ENCODE data around the gene ARHGAP25.
A peak's percentile ranks its signal among the peaks of the same experiment; 100 is the strongest.

ARHGAP25 gene

GRCh38 chr2:68742626-68743415 is 8.2 kb downstream of the ARHGAP25 start:
- DNase-seq (ENCODE audit: low read depth, low spot score), result no peak

DNA sequence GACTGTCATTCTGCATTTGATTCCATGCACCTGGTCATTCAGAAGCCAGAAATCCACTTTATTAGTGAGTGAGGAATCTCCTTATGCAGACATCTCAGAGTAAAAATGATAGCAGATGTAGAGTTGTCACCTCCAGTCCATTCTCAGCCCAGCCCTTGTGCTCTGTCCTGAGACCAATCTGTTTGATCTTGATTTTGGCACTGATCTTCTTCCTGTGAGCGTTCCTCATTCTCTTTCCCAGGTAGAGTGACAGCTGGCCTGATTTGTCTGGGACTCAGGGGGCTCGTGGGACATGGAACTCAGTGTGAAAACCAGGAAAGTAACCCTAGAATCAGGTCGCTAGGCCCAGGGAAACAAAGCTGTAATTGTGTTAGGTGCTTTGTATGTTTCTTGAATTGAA is 8.9 kb downstream of the ARHGAP25 start:
- no peak for DNase-seq (ENCODE audit: low read depth, low spot score)

GRCh38 chr2:68744366-68744912 is 9.8 kb downstream of the ARHGAP25 start:
- no peak for DNase-seq (ENCODE audit: low read depth, low spot score)

- no peak for DNase-seq (ENCODE audit: low read depth, low spot score)
Observed at GRCh38 chr2:68745006-68745405, 10.4 kb downstream of the ARHGAP25 start.

DNA sequence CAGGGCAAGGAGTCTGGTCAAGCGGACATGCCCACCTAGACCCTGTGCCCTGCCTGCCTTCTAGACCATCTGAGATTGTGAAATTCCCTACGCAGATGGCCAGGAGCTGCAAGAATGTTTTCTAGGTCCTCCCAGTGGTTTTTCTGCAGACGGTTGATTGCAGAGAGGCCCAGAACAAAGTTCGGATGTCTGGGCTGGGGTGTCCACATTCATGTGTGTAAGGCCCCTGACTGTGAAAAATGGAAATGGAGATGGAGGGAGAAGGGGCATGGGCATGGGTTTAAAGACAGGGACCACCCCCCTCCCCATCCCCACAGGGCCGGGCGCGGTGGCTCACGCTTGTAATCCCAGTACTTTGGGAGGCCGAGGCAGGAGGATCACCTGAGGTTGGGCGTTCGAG is 11.8 kb downstream of the ARHGAP25 start:
- DNase-seq (ENCODE audit: low read depth, low spot score), result no peak

DNA sequence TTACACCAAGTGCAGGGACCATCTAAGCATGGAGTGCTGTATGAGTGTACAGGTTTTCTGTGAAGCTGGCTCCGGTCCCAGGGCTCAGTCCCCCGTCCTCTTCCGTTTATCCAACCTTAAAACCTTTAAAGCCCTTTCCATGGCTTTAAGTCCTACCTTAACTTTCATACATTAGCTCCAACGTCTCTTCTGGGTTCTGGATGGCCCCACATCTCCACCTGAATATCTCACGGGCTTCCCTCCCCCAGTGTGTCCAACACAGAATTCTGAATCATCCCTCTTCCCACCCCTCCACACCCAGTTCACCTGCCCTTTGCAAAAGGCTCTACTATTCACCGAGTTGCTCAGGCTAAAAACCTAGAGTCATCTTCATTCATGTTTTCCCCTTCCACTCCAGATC is 12.8 kb downstream of the ARHGAP25 start:
- DNase-seq (ENCODE audit: low read depth, low spot score), result no peak

DNA sequence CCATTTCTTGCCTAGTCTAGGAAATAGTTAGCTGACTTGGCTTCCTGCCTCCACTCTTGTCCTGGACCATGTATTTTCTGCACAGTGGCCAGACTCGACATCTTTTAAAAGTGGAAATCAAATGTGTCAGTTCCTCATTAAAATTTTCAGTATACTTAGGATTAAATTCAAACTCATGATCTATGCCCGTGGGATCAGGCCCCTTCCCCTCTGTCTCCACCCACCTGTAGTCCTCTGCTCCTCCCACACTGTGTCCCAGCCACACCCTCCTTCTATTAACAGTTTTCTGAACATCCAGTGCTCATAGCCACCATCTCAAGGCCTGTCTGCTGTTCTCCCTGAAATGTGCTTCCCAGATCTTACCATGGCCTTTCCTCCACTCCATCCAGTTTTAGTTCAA is 13.3 kb downstream of the ARHGAP25 start:
- DNase-seq (ENCODE audit: low read depth, low spot score), result no peak

DNA sequence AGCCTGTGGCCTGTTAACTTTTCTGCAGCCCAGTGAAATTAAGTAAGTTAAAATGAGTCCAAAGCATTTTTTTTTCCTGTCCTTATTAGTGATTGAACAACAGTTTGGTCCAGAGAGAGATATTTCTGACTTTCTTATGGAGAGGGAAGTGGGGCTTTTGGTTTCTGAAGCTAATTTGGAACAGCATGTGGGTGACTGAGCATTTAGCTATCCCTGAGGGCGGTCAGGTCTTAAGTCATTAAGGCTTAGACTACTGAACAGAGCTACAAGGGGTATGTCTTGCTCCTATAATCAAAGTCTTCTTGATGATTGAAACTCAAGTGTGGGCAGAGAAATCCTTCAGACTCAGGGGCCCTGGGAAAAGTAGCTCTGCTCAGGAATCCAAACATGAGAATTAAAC is 14.0 kb downstream of the ARHGAP25 start:
- no peak for DNase-seq (ENCODE audit: low read depth, low spot score)

DNA sequence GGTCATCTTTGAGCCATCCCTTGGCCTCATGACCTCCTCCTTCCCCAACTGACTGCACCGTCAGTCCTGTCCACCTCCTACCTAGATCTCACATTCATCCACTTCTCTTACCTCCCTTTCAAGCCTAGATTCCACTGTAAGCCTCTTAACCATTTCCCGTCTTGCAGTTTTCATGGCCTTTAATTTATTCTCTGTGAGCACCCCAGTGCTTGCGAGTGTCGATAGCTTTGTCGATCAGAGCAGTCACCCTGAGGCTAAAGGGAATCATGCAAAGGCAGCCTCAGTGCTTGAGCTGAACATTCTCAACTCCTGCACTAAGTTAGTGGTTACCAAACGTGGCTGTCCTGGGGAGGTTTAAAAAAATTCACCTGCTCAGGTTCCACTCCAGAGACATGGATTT is 14.7 kb downstream of the ARHGAP25 start:
- DNase-seq (ENCODE audit: low read depth, low spot score), result no peak

DNA sequence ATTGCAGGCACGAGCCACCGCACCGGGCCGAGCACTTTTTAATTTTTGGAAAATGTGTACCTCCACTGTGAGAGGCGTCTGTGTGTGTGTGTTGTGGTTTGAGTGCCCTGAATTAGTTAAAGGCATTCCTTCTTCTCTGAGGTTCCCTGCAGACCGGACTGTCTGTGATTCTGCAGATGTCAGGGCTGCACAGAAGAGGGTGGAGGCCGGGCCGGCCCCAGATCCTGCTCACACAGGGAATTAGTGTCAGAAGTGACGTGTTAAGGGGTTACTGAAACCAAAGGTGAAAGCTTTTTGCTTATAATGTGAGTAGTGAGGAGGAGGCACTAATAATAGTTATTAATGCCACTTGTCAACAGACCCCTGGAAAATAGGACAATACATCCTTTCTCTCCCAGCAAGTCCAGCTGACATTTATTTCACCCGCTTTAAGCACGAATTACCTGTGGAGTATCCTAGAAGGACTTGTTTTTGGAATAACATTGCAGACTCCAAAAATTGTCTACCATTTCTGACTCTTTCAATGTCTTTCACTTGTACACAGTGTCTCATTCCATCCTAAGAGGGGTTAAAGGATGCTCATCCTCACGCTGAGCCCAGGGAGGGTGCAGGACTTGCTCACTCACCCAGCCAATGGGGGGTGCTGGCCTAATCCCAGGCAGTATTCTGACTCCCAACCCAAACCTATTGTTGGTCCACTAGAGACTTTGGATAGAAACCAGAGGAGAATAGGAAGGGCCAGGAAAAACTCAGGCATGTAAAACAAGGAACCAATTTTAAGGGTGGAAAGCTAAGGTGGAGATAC is 16.2 kb downstream of the ARHGAP25 start:
- no peak for DNase-seq (ENCODE audit: low read depth, low spot score)

DNA sequence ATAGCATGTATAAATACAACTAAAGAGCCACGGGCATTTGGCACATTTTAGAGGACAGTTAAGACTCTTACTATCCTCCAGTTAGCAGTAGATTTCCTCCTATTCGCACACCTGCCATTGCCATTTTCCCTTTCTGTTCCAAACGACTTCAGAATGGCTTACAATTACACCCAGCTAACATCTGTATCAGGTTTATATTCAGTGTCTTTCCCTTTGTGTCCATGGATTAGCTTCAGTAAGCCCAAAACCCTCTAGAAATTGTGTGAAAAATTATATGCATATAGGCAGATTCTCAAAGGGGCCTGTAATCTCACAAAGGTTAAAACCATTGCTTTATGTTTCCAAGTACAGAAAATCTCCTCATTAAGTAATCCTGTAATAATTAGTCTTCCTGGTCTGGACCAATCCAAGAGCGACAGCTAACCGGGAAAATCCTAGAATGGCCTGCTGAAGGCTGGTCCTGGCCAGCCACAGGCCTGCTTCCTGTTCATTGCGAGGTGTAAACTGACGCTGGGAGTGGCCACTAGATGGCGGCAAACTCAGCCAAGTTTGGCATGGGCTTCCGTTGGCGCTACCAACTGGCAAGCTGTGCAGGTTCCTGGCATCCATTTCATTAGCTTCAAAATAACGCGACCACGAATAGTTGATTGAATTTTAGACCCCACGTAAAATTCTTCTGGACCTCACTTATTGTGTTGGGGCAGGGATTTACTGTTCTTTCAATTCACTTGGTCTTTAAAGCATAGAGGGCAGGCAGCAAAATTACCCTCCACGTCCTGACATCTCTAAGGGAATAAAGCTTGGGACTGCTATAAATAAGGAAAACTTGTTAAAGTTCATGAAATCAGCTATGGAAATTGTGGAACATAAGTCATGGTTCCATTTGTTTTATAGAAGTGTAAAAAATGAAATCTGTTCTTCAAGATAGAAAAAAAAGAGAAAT is 17.1 kb downstream of the ARHGAP25 start:
- peak; percentile 70 for DNase-seq (ENCODE audit: low read depth, low spot score)

- no peak for DNase-seq (ENCODE audit: low read depth, low spot score)
Observed at GRCh38 chr2:68753318-68753717, 18.7 kb downstream of the ARHGAP25 start.

DNA sequence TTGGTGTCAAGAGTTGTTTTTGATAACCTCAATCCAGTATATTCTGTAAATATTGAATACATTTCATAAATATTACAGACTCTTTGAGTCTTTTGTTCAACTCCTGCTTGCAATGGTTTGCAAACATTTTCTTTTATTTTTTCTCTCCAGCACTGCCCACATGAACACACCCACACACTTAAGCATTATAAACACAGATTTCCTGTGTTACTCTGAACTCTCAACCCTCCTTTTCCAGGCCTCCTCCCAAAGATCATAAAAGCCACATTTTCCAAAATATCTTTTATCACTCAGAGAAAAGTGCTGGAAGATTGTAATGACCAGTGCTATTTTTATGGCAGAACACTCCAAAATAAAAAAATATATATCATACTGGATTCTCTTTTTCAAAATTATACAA is 20.5 kb downstream of the ARHGAP25 start:
- no peak for DNase-seq (ENCODE audit: low read depth, low spot score)

- no peak for DNase-seq (ENCODE audit: low read depth, low spot score)
Observed at GRCh38 chr2:68756178-68756577, 21.6 kb downstream of the ARHGAP25 start.

- DNase-seq (ENCODE audit: low read depth, low spot score), result no peak
Observed at GRCh38 chr2:68757081-68757480, 22.5 kb downstream of the ARHGAP25 start.

DNA sequence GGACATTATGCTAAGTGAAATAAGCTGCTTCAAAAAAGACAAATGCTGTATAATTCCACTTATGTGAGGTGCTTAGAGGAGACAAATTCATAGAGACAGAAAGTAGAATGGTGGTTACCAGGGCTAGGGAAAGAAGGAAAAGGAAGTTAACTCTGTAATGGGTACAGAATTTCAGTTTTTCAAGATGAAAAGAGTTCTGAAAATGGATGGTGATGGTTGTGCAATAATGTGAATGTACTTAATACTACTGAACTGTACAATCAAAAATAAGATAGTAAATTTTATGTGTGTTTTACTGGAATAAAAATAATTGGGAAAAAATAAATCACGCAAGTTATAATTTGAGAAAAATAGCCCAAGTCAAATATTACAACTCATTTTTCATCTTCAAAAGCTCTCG is 27.5 kb downstream of the ARHGAP25 start:
- DNase-seq (ENCODE audit: low read depth, low spot score), result no peak

DNA sequence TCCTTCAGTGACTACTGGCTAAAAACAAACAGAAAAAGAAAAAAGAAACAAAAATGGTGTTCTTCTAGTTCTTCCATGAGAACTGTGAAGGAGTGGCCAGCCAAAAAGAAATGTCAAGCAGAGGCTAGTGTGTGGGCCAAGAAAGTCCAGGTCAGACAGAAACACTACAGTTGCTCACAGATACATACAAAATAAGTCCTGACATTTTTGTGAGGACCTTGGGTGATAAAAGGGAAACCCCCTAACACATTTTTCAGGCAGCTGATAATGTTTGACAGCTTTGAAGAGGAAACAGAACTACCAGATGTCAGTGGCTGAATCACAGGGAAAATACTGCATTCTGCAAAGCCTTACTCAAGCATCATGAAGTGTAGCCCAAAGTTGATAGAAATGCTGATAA is 28.1 kb downstream of the ARHGAP25 start:
- no peak for DNase-seq (ENCODE audit: low read depth, low spot score)

- no peak for DNase-seq (ENCODE audit: low read depth, low spot score)
Observed at GRCh38 chr2:68764041-68764805, 29.6 kb downstream of the ARHGAP25 start.

DNA sequence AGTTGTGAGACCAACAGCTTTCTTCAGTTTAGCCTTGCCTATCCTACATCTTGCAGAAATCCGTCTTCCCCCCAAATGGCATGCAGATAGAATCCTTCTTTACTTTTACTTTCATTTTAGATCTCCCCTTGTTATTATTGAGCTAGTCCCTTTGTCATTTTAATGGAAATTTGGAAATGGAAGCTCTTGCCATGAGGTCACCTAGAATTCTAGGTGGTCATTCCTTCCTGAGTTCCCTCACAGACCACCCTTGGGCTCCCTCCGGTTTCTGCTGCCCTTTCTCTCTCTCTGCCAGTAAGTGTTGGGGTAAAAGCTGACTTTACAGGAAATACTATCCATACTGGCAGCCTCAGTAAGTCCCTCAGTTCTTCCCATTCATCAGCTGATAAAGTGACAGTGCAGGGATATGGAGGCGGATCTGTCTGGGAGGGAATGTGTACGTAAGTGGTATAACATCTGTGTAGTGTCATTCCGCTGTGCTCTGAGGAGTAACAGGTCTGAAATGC is 30.2 kb downstream of the ARHGAP25 start:
- no peak for DNase-seq (ENCODE audit: low read depth, low spot score)

GRCh38 chr2:68765739-68766375 is 31.2 kb downstream of the ARHGAP25 start:
- no peak for DNase-seq (ENCODE audit: low read depth, low spot score)
